ENCODE data around the gene FMO1.
"Not testable (repeated sequence)": the region's sequence is repeated elsewhere in the genome, so short reads cannot be mapped to it uniquely, and the experiment has no call there.

The FMO1 gene

DNA sequence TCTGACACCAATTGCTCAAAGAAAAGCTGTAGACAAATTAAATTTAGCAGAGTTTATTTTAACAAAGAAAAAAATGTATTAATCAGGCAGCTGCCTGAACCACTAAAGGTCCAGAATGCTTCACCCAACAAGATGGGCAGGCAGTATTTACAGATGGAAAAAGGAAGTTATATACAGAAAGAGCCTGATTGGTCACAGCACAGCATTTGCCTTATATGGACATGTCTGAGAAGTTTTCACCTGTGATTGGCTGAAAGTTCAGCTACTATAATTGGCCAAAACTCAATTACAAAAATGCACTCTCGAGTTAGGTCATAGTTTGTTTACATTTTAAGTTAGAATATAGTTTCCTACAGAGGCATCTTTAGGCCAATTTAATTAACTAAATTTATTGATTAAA lies 15.1 kb upstream of the FMO1 start:
- no peak for DNase-seq (ENCODE audit: low read depth, low spot score)

GRCh38 chr1:171236231-171236630 lies 12.1 kb upstream of the FMO1 start:
- not testable (repeated sequence) for DNase-seq (ENCODE audit: low read depth, low spot score)

DNA sequence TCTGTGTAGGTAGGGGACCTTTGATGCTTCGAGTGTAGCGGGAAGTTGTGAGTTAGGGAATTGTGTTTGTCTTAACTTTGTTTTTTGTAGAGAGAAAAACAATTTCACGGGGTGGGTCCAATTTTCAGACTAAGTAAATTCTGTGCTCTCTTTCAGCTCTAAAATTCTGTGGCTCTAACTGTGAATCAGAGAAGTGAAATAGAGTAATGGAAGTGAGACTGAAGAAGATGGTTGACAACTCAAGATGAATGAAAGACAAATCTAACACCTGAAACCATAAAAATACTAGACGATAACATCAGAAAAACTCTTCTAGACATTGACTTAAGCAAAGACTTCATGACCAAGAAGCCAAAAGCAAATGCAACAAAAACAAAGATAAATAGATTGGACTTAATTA lies 4.4 kb upstream of the FMO1 start:
- no peak for DNase-seq (ENCODE audit: low read depth, low spot score)

GRCh38 chr1:171245458-171246064 lies 2.7 kb upstream of the FMO1 start:
- DNase-seq (ENCODE audit: low read depth, low spot score), result peak; percentile 53

GRCh38 chr1:171247501-171247900 lies 793 bp upstream of the FMO1 start:
- DNase-seq (ENCODE audit: low read depth, low spot score), result peak; percentile 38

- no peak for DNase-seq (ENCODE audit: low read depth, low spot score)
These were observed 547 bp downstream of the FMO1 start for GRCh38 chr1:171248841-171249240.

GRCh38 chr1:171250263-171250662 lies 2.0 kb downstream of the FMO1 start:
- DNase-seq (ENCODE audit: low read depth, low spot score), result no peak

DNA sequence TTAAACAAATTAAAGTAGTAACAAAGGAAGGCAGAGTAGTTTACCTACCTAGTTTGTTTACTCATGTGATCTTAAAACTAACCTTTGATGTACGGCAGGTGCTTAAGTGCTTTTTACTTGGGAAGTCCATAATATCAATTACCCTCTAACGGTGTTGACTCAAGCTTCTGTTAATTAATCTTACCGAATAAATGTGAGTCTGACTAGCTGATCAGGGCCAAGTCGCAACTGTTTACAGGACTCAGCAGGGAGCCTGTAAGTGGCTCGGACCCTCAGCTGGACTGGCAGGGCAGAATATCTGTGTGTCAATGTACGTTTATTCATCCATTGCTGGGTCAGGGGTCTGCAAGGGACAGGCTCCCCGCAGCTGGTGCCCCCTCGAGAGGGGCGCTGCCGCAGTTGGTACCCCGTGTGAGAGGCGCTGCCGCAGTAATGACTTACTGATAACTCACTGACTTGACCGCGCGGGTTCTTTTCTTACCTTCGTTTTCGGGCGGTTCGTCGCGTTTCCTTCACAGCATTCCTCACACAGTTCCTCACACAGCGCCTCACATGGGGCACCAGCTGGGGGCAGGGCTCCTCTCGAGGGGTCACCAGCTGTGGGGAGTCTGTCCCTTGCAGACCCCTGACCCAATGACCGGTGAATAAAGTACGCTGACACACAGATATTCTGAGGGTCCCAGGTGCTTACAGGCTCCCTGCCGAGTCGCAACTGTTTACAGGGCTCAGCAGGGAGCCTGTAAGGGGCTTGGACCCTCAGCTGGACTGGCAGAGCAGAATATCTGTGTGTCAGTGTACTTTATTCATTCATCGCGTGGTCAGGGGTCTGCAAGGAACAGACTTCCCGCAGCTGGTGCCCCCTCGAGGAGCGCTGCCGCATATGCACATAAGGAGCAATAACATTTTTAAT lies 3.0 kb downstream of the FMO1 start:
- DNase-seq (ENCODE audit: low read depth, low spot score), result peak; percentile 71

- DNase-seq (ENCODE audit: low read depth, low spot score), result no peak
These were observed 3.6 kb downstream of the FMO1 start for GRCh38 chr1:171251952-171252300.

GRCh38 chr1:171252482-171252881 lies 4.2 kb downstream of the FMO1 start:
- no peak for DNase-seq (ENCODE audit: low read depth, low spot score)

DNA sequence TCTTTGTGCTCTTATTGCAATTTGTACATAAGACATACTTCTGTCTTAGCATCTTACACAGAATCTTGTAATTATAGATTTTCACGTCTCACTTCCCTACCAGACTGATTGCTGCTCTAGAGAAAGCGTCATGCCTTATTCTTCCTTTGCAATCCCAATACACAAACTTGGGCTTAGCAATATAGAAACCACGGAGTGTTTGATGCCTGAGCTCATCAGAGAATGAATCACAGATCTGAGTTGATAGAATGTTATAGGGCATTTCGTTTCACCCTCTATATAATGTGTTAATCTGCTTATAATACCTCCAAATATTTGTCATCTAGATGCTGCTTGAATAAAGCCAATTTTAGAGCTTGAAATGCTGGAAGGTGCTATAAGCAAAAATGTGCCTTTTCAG lies 6.6 kb downstream of the FMO1 start:
- DNase-seq (ENCODE audit: low read depth, low spot score), result peak; percentile 30

DNA sequence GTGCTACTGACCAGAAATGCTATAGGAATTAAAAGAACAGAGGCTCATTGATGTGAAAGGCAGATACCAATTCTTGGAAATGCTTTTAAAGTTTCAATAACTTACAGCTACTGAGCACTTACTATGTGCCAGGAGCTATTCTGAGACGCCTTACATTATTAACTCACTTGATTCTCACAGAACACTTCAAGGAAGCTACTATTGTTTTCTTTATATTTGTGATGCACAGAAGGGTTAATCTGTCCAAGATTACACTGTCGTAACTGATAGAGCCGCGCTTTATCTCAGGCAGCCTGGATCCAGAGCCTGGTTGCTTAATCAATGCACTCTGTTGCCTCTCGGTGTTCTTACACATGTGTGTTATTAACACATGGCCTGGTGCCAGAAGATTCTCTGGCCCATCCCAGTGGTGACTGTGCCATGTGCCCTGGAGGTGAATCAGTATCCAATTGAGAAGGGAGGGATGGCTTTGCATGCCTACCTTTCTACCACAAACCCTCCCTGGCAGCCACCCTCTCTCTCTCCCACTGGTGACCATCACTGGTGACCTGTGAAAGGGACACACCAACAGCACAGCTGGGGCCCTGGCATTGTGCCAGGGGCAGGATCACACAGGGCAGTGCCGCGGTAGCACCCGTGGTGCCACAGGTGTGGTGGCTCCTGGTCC lies 8.8 kb downstream of the FMO1 start:
- DNase-seq (ENCODE audit: low read depth, low spot score), result no peak

GRCh38 chr1:171257607-171258076 lies 9.3 kb downstream of the FMO1 start:
- DNase-seq (ENCODE audit: low read depth, low spot score), result peak; percentile 41

DNA sequence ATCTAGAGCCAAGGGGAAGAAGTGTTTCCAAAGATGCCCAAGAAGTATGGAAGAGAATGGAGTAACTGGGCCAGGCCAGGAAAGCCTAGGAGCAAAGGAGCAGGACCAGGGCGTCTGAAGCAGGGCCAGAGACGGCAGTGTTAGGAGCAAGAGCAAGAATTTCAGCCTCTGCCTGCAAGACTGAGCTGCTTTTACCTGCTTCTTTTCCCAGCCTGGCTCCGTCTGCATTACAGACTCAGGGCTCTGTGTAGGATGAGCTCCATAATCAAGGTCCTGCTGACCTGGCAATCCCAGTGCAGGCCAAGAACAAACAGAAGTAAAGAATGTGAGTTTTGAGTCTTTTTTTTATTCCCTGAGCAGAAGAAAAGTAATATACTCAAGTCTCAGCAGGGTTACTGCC lies 10.1 kb downstream of the FMO1 start:
- peak; percentile 10 for DNase-seq (ENCODE audit: low read depth, low spot score)

DNA sequence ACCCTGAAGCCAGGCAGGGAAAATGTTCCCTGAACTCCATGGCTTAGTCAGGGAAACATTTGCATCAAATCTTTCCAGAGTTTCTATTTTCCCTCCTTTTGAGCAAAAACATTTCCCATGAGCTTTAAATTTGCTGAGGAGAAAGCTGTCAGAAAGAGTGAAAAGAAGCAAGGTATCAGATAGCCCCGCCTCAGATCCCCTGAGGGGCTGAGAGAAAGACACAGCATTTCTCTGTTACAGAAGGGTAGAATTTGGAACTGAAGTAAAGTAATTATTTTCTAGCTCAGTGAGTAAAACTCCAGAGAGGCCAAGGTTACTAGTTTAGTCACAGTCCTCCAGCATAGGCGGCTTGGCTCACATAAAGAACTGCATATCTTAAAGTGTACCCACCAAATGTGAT lies 10.6 kb downstream of the FMO1 start:
- peak; percentile 47 for DNase-seq (ENCODE audit: low read depth, low spot score)

DNA sequence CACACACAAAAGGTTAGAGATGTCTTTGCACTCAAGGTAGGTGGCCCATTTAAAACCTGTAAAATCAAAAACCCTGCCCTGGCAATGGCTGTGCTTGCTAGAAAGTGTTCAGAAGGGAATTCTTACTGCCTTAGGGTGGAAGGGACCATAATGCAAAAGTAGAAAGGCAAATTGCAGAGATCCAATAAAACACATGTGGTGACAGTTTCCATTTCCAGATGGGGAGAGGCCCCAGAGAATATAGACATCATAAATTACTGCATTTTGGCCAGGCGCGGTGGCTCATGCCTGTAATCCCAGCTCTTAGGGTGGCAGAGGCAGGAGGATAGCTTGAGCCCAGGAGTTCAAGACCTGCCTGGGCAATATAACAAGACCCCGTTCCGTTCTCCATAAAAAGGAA lies 13.0 kb downstream of the FMO1 start:
- no peak for DNase-seq (ENCODE audit: low read depth, low spot score)

- no peak for DNase-seq (ENCODE audit: low read depth, low spot score)
These were observed 15.6 kb downstream of the FMO1 start for GRCh38 chr1:171263901-171264300.

DNA sequence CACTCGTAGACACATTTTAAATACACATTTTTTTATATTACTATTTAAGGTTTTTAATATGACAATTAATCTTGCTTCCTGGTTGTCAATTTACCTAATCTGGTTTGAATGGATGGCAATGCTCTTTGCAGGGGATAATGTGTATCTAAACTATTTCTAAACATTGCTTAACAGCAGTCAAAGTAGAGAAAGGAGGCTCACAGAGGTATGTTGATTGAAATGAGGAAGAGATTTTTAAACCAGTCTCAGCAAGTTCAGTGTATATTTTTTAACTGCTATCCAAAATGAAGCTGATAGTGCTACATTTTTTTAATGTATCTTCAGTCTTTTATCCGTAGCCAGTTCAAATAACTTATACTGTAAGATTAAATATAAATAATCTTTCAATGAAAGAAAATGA lies 17.4 kb downstream of the FMO1 start:
- DNase-seq (ENCODE audit: low read depth, low spot score), result no peak

DNA sequence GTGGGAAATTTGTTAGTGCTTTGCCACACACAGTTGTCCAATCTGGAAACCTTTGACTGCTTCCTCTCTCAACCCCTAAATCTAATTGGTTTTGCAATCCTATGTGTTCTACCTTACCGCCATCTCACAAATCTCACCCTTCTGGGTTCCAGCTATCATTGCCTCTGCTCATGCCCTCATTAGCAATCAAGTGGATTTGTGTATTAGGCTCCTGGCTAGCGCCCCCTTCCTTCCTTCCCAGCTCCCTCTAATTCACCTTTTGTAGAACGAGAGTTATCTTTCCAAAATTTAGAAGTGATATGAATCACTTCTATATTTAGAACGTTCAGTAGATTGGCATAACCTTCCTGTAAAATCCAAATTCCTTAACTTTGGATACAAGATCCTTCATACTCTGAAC lies 18.6 kb downstream of the FMO1 start:
- no peak for DNase-seq (ENCODE audit: low read depth, low spot score)

DNA sequence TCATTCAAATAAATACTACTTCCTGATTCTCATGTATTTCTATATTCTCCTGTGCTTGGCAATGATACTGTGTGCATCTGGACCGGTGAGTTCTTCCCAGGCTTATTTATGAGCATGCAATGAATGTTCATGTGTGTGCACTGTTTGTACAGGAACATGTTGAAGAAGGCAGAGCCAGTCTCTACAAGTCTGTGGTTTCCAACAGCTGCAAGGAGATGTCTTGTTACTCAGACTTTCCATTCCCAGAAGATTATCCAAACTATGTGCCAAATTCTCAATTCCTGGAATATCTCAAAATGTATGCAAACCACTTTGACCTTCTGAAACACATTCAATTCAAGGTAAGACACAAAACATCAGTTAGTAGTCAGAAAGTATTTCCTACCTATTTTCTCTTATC lies 19.1 kb downstream of the FMO1 start:
- DNase-seq (ENCODE audit: low read depth, low spot score), result peak; percentile 39

- no peak for DNase-seq (ENCODE audit: low read depth, low spot score)
These were observed 22.5 kb downstream of the FMO1 start for GRCh38 chr1:171270806-171271205.

- DNase-seq (ENCODE audit: low read depth, low spot score), result no peak
These were observed 29.2 kb downstream of the FMO1 start for GRCh38 chr1:171277534-171277933.

- no peak for DNase-seq (ENCODE audit: low read depth, low spot score)
These were observed 30.9 kb downstream of the FMO1 start for GRCh38 chr1:171279234-171279633.

Data from astrocyte of the hippocampus (primary cell).